Thymus (tissue), 14 donors: ENCODE results near the gene SPATA31C2. TPM values are rescaled to one million over a fixed set of nuclear protein-coding genes. Genes with fewer than 3 reads are reported as not detected.
"Not testable (repeated sequence)": the region's sequence is repeated elsewhere in the genome, so short reads cannot be mapped to it uniquely, and the experiment has no call there.

ENCODE experiments used
- DNase-seq, 9 donors: peaks; one replicate each; pipeline ENCODE4 v3.0.0-alpha.2; 2013; ENCODE audit warnings: low spot score in 9 of 9, low read depth in 6 of 9, missing footprints in 1 of 9
- H3K27ac ChIP-seq, 2 donors: one replicate each; pipeline ENCODE4 v1.5.1; 2013; ENCODE audit warnings: control low read depth in 1 of 2, low read depth in 1 of 2, low read length in 1 of 2, mild to moderate bottlenecking in 1 of 2, moderate library complexity in 1 of 2
- H3K27me3 ChIP-seq, 2 donors: one replicate each; pipeline ENCODE4 v1.5.1; 2013; ENCODE audit warnings: low read length in 1 of 2; ENCODE audit not compliant: control insufficient read depth in 2 of 2, insufficient read depth in 1 of 2
- H3K36me3 ChIP-seq, 2 donors: one replicate each; pipeline ENCODE4 v1.5.1; 2013; ENCODE audit warnings: low read length in 1 of 2, mild to moderate bottlenecking in 1 of 2, moderate library complexity in 1 of 2; ENCODE audit not compliant: control insufficient read depth in 2 of 2, insufficient read depth in 2 of 2
- H3K4me1 ChIP-seq, 2 donors: one replicate each; pipeline ENCODE4 v1.5.1; 2013; ENCODE audit warnings: low read length in 2 of 2; ENCODE audit not compliant: control insufficient read depth in 2 of 2, insufficient read depth in 2 of 2
- H3K4me3 ChIP-seq, 2 donors: one replicate each; pipeline ENCODE4 v1.5.1; 2013; ENCODE audit warnings: low read length in 2 of 2, control low read depth in 1 of 2, mild to moderate bottlenecking in 1 of 2
- H3K9me3 ChIP-seq, 2 donors: one replicate each; pipeline ENCODE4 v1.5.1; 2013; ENCODE audit warnings: low read length in 1 of 2, mild to moderate bottlenecking in 1 of 2; ENCODE audit not compliant: control insufficient read depth in 2 of 2, insufficient read depth in 1 of 2
- WGBS: extraction: QIAGEN DNeasy Blood & Tissue Kit; methylation state at CpG from one replicate; pipeline ENCODE4 v1.1.7; 2013; 5-methylcytosine and 5-hydroxymethylcytosine counted together
- long read RNA-seq, 10 donors: transcript quantifications; one replicate each; lab custom pipeline, GENCODE V29; 2026
- polyA plus RNA-seq: library from polyadenylated mRNA; stranded (reverse); fragments of 200-250 nt; gene quantifications from one replicate; pipeline ENCODE4 v1.2.3, GENCODE V29; 2013
- total RNA-seq: library from RNA; stranded (reverse); fragments of 120-200 nt; gene quantifications from one replicate; pipeline ENCODE4 v1.2.4, GENCODE V29; 2013
- donor health status: healthy.

SPATA31C2 gene
- 0.09 TPM for total RNA-seq
- polyA plus RNA-seq: 0.05 TPM
- long read RNA-seq, donor 1: 0 reads
- long read RNA-seq, donor 2: 0 reads
- long read RNA-seq, donor 3: 0 reads
- long read RNA-seq, donor 4: 0 reads
- long read RNA-seq, donor 5: 0 reads
- long read RNA-seq, donor 6: 0 reads
- long read RNA-seq, donor 7: 0 reads
- long read RNA-seq, donor 8: 0 reads
- long read RNA-seq, donor 9: 0 reads
- long read RNA-seq, donor 10: 0 reads

GRCh38 chr9:88138375-88138774, at the start of gene SPATA31C2:
TSS of gene SPATA31C2 (minus strand) at chr9:88138475. CDS start at chr9:88138446, 29 bp downstream.
- H3K27ac ChIP-seq, H3K4me3 ChIP-seq, H3K27me3 ChIP-seq, DNase-seq, H3K36me3 ChIP-seq, H3K9me3 ChIP-seq, H3K4me1 ChIP-seq: not testable (repeated sequence)
- 100% methylated on average over 1 of the region's 8 CpGs for WGBS

- no peaks in the 10 kb centered on the region for H3K36me3 ChIP-seq
- no peak for DNase-seq
- H3K27me3 ChIP-seq: no peaks in the 10 kb centered on the region
- no peak overlapping the region for H3K4me3 ChIP-seq
- no peak overlapping the region for H3K27ac ChIP-seq
- H3K4me1 ChIP-seq: no peaks in the 10 kb centered on the region
- no peaks in the 10 kb centered on the region for H3K9me3 ChIP-seq
- WGBS: 69% methylated on average over 2 of the region's 2 CpGs
These were observed 49.4 kb upstream of the SPATA31C2 start for GRCh38 chr9:88187631-88188030.

- Histone ChIP-seq H3K9me3 (no peaks in the 10 kb centered on the region), H3K4me1 (no peaks in the 10 kb centered on the region), H3K27ac (no peak overlapping the region), H3K4me3 (no peak overlapping the region), H3K36me3 (no peaks in the 10 kb centered on the region), H3K27me3 (no peaks in the 10 kb centered on the region)
- no peak for DNase-seq
- WGBS: 97% methylated on average over 3 of the region's 3 CpGs
These were observed 48.3 kb upstream of the SPATA31C2 start for GRCh38 chr9:88186495-88187110.

- Histone ChIP-seq H3K27ac (no peak overlapping the region), H3K27me3 (no peaks in the 10 kb centered on the region), H3K36me3 (no peaks in the 10 kb centered on the region), H3K9me3 (no peaks in the 10 kb centered on the region), H3K4me3 (no peak overlapping the region), H3K4me1 (no peaks in the 10 kb centered on the region)
- DNase-seq: no peak
- 96% methylated on average over 2 of the region's 2 CpGs for WGBS
These were observed 46.7 kb upstream of the SPATA31C2 start for GRCh38 chr9:88184976-88185375.

- DNase-seq: no peak
- H3K36me3 ChIP-seq: no peaks in the 10 kb centered on the region
- H3K27ac ChIP-seq: no peak overlapping the region
These were observed 45.7 kb upstream of the SPATA31C2 start for GRCh38 chr9:88183798-88184495.

GRCh38 chr9:88182501-88182900, 44.2 kb upstream of the SPATA31C2 start:
- WGBS: 86% methylated on average over 6 of the region's 6 CpGs
- DNase-seq: no peak

More at GRCh38 chr9:88183798-88184495, 45.7 kb upstream of the SPATA31C2 start:
- Histone ChIP-seq H3K9me3 (no peaks in the 10 kb centered on the region), H3K4me1 (peaks cover 0 to 3% of the 10 kb centered on the region in 2 donors), H3K4me3 (no peak overlapping the region), H3K27me3 (no peaks in the 10 kb centered on the region)
- WGBS: 90% methylated on average over 5 of the region's 5 CpGs

GRCh38 chr9:88180081-88180765, 41.9 kb upstream of the SPATA31C2 start:
- Histone ChIP-seq H3K27me3 (no peaks in the 10 kb centered on the region), H3K9me3 (no peaks in the 10 kb centered on the region), H3K27ac (no peak overlapping the region), H3K4me1 (peaks cover 0 to 4% of the 10 kb centered on the region in 2 donors), H3K4me3 (no peak overlapping the region), H3K36me3 (no peaks in the 10 kb centered on the region)
- DNase-seq: no peak
- 97% methylated on average over 23 of the region's 23 CpGs for WGBS

More at GRCh38 chr9:88182501-88182900, 44.2 kb upstream of the SPATA31C2 start:
- Histone ChIP-seq H3K9me3 (no peaks in the 10 kb centered on the region), H3K27ac (no peak overlapping the region), H3K27me3 (no peaks in the 10 kb centered on the region), H3K4me3 (no peak overlapping the region), H3K4me1 (peaks cover 0 to 4% of the 10 kb centered on the region in 2 donors), H3K36me3 (no peaks in the 10 kb centered on the region)

- Histone ChIP-seq H3K27me3 (no peaks in the 10 kb centered on the region), H3K4me3 (no peak overlapping the region), H3K9me3 (no peaks in the 10 kb centered on the region), H3K27ac (no peak overlapping the region), H3K36me3 (no peaks in the 10 kb centered on the region), H3K4me1 (peaks cover 0 to 4% of the 10 kb centered on the region in 2 donors)
- WGBS: 6% methylated on average over 5 of the region's 5 CpGs
- DNase-seq: peak in 1 of 9 donors; percentile 10
These were observed 40.8 kb upstream of the SPATA31C2 start for GRCh38 chr9:88179062-88179521.

GRCh38 chr9:88178641-88179040, 40.4 kb upstream of the SPATA31C2 start:
- Histone ChIP-seq H3K4me1 (peaks cover 0 to 4% of the 10 kb centered on the region in 2 donors), H3K4me3 (no peak overlapping the region), H3K27me3 (no peaks in the 10 kb centered on the region), H3K36me3 (no peaks in the 10 kb centered on the region), H3K9me3 (no peaks in the 10 kb centered on the region), H3K27ac (no peak overlapping the region)
- DNase-seq: no peak
- 76% methylated on average over 6 of the region's 6 CpGs for WGBS
